ENCODE results near the gene SLC26A3. TPM values are rescaled to one million over a fixed set of nuclear protein-coding genes. Genes with fewer than 3 reads are reported as not detected.

Gene SLC26A3
- total RNA-seq, 4 donors from 2014 or later, result 0.29 to 1.0 (median 0.66) TPM

- Histone ChIP-seq H3K36me3 (no peaks in the 10 kb centered on the region), H3K27me3 (no peaks in the 10 kb centered on the region), H3K4me1 (no peaks in the 10 kb centered on the region), H3K27ac (no peak overlapping the region), H3K9me3 (no peaks in the 10 kb centered on the region), H3K4me3 (no peak overlapping the region)
- TF ChIP-seq POLR2A (IDR thresholded peaks at IDR 0.05), result no peak
- TF ChIP-seq CTCF (IDR thresholded peaks at IDR 0.05), result no peak
- no peak for DNase-seq
- intact Hi-C loops (cut with DNase I; ENCODE audit: low total_unique reads), result no loop called here
These were observed 25.5 kb upstream of the SLC26A3 start for GRCh38 chr7:107828540-107828939.

- no peaks in the 10 kb centered on the region for H3K9me3 ChIP-seq
- no peak overlapping the region for H3K4me3 ChIP-seq
- H3K36me3 ChIP-seq, result no peaks in the 10 kb centered on the region
- no peak overlapping the region for H3K27ac ChIP-seq
- H3K4me1 ChIP-seq, result no peaks in the 10 kb centered on the region
- no peaks in the 10 kb centered on the region for H3K27me3 ChIP-seq
- no peak for DNase-seq
- TF ChIP-seq CTCF (IDR thresholded peaks at IDR 0.05) (no peak), POLR2A (IDR thresholded peaks at IDR 0.05) (no peak)
- intact Hi-C loops (cut with DNase I; ENCODE audit: low total_unique reads), result no loop called here
These were observed 24.5 kb upstream of the SLC26A3 start for GRCh38 chr7:107827501-107827900.

GRCh38 chr7:107826451-107826850, 23.4 kb upstream of the SLC26A3 start:
- H3K27ac ChIP-seq, result no peak overlapping the region
- H3K36me3 ChIP-seq, result no peaks in the 10 kb centered on the region
- DNase-seq, result no peak
- TF ChIP-seq CTCF (IDR thresholded peaks at IDR 0.05), result no peak
- TF ChIP-seq POLR2A (IDR thresholded peaks at IDR 0.05), result no peak
- H3K4me1 ChIP-seq, result no peaks in the 10 kb centered on the region
- H3K27me3 ChIP-seq, result no peaks in the 10 kb centered on the region
- H3K4me3 ChIP-seq, result no peak overlapping the region
- intact Hi-C loops (cut with DNase I; ENCODE audit: low total_unique reads), result no loop called here
- H3K9me3 ChIP-seq, result no peaks in the 10 kb centered on the region

- TF ChIP-seq CTCF (IDR thresholded peaks at IDR 0.05) (no peak), POLR2A (IDR thresholded peaks at IDR 0.05) (no peak)
- Histone ChIP-seq H3K9me3 (no peaks in the 10 kb centered on the region), H3K4me1 (no peaks in the 10 kb centered on the region), H3K27me3 (no peaks in the 10 kb centered on the region), H3K27ac (no peak overlapping the region), H3K4me3 (no peak overlapping the region), H3K36me3 (no peaks in the 10 kb centered on the region)
- intact Hi-C loops (cut with DNase I; ENCODE audit: low total_unique reads), result no loop called here
- no peak for DNase-seq
These were observed 21.8 kb upstream of the SLC26A3 start for GRCh38 chr7:107824858-107825257.

- H3K4me1 ChIP-seq, result no peaks in the 10 kb centered on the region
- TF ChIP-seq CTCF (IDR thresholded peaks at IDR 0.05), result no peak
- no peak for TF ChIP-seq POLR2A (IDR thresholded peaks at IDR 0.05)
- H3K36me3 ChIP-seq, result no peaks in the 10 kb centered on the region
- no peaks in the 10 kb centered on the region for H3K27me3 ChIP-seq
- intact Hi-C loops (cut with DNase I; ENCODE audit: low total_unique reads), result no loop called here
- no peaks in the 10 kb centered on the region for H3K9me3 ChIP-seq
- no peak overlapping the region for H3K4me3 ChIP-seq
- no peak for DNase-seq
- H3K27ac ChIP-seq, result no peak overlapping the region
These were observed 15.6 kb upstream of the SLC26A3 start for GRCh38 chr7:107818622-107819021.

Measured in uterus (tissue), 4 donors.